KMS-11 (cell line): ENCODE data around the gene TMEM131L.

ENCODE experiments used
- H2AFZ ChIP-seq: fragments of 200-600 bp; sonication (generic); 2 replicates; pipeline ENCODE4 v1.6.1; 2016; ENCODE audit warnings: antibody characterized with exemption, mixed run types, low read depth
- H3K27ac ChIP-seq: fragments of 200-600 bp; sonication (generic); 2 replicates; pipeline ENCODE4 v1.6.1; 2016; ENCODE audit warnings: mild to moderate bottlenecking, mixed run types
- H3K27me3 ChIP-seq: fragments of 200-600 bp; sonication (generic); 2 replicates; pipeline ENCODE4 v1.6.1; 2017; ENCODE audit warnings: mild to moderate bottlenecking, low read depth, mixed run types, moderate library complexity; ENCODE audit not compliant: insufficient read depth
- H3K36me3 ChIP-seq: fragments of 200-600 bp; sonication (generic); 2 replicates; pipeline ENCODE4 v1.6.1; 2017; ENCODE audit warnings: mild to moderate bottlenecking, mixed run types; ENCODE audit not compliant: insufficient read depth
- H3K4me1 ChIP-seq: fragments of 200-600 bp; sonication (generic); 2 replicates; pipeline ENCODE4 v1.6.1; 2016; ENCODE audit warnings: mild to moderate bottlenecking, low read depth, mixed run types; ENCODE audit not compliant: poor library complexity, severe bottlenecking
- H3K4me2 ChIP-seq: fragments of 200-600 bp; sonication (generic); 2 replicates; pipeline ENCODE4 v1.7.0; 2016; ENCODE audit warnings: mild to moderate bottlenecking, mixed run types
- H3K4me3 ChIP-seq: fragments of 200-600 bp; sonication (generic); IDR thresholded peaks from 2 replicates; pipeline ENCODE4 v1.6.1; 2017; ENCODE audit warnings: low read depth, low read length, mixed read lengths; ENCODE audit not compliant: insufficient read depth
- H3K79me2 ChIP-seq: fragments of 200-600 bp; sonication (generic); 2 replicates; pipeline ENCODE4 v1.6.1; 2016; ENCODE audit warnings: low read depth, mixed run types; ENCODE audit not compliant: insufficient read depth
- H3K9ac ChIP-seq: fragments of 200-600 bp; sonication (generic); 2 replicates; pipeline ENCODE4 v1.6.1; 2016; ENCODE audit warnings: mild to moderate bottlenecking, mixed run types
- H4K20me1 ChIP-seq: fragments of 200-600 bp; sonication (generic); 2 replicates; pipeline ENCODE4 v1.6.1; 2016; ENCODE audit warnings: mild to moderate bottlenecking, mixed run types; ENCODE audit not compliant: insufficient read depth
- TF ChIP-seq, protein P1 (sequence below): fragments of 200-600 bp; sonication (generic); conservative IDR thresholded peaks from 2 replicates; pipeline ENCODE4 v1.6.1; 2017; ENCODE audit warnings: low read depth, mild to moderate bottlenecking, antibody characterized with exemption, low read length, moderate library complexity, mixed read lengths

The TMEM131L gene

DNA sequence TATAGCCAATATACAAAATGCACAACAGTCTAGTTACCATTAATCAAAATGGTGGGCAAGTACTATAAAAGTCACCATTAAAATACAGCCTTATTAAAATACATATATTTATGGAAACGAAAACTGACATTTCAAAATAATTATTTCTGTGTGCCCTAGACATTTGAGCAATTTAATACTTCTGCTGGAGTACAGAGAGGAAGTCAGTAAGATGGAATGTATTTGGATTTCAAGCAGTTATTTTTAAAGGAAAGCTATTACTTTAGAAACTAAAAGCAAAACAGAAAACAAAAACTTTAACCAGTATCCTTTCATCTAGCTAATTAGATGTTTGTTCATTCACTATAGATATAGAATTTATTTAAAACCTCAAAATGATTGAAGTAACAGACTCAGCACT lies 180.1 kb downstream of the TMEM131L start:
- Histone ChIP-seq H2AFZ (no peak overlapping the region), H3K4me3 (no peak overlapping the region), H3K4me2 (no peak overlapping the region), H3K9ac (no peak overlapping the region), H3K79me2 (no peaks in the 10 kb centered on the region), H3K27me3 (no peaks in the 10 kb centered on the region), H3K4me1 (peaks cover 6% of the 10 kb centered on the region), H3K27ac (no peak overlapping the region), H3K36me3 (no peaks in the 10 kb centered on the region), H4K20me1 (no peaks in the 10 kb centered on the region)
- TF ChIP-seq, protein P1, sequence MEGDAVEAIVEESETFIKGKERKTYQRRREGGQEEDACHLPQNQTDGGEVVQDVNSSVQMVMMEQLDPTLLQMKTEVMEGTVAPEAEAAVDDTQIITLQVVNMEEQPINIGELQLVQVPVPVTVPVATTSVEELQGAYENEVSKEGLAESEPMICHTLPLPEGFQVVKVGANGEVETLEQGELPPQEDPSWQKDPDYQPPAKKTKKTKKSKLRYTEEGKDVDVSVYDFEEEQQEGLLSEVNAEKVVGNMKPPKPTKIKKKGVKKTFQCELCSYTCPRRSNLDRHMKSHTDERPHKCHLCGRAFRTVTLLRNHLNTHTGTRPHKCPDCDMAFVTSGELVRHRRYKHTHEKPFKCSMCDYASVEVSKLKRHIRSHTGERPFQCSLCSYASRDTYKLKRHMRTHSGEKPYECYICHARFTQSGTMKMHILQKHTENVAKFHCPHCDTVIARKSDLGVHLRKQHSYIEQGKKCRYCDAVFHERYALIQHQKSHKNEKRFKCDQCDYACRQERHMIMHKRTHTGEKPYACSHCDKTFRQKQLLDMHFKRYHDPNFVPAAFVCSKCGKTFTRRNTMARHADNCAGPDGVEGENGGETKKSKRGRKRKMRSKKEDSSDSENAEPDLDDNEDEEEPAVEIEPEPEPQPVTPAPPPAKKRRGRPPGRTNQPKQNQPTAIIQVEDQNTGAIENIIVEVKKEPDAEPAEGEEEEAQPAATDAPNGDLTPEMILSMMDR = no peak

DNA sequence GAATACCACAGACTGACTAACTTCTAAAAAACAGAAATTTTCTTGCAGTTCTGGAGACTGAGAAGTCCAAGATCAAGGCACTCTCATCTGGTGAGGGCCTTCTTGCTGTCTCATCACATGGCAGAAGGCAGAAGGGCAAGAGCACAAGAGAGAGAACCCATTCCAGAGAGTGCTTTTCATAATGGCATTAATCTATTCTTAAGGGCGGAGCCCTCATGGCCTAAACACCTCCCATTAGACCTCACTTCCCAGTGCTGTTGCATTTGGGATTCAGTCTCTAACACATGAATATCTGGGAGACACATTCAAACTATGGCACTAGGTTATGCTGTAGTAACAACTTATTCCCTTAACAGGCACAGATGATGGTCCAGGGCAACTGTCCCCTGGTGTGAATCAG lies 180.8 kb downstream of the TMEM131L start:
- Histone ChIP-seq H2AFZ (no peak overlapping the region), H3K4me3 (no peak overlapping the region), H4K20me1 (no peaks in the 10 kb centered on the region), H3K9ac (no peak overlapping the region), H3K27ac (no peak overlapping the region), H3K4me2 (no peak overlapping the region), H3K36me3 (no peaks in the 10 kb centered on the region), H3K4me1 (peaks cover 6% of the 10 kb centered on the region), H3K79me2 (no peaks in the 10 kb centered on the region), H3K27me3 (no peaks in the 10 kb centered on the region)
- TF ChIP-seq, protein P1 = no peak

DNA sequence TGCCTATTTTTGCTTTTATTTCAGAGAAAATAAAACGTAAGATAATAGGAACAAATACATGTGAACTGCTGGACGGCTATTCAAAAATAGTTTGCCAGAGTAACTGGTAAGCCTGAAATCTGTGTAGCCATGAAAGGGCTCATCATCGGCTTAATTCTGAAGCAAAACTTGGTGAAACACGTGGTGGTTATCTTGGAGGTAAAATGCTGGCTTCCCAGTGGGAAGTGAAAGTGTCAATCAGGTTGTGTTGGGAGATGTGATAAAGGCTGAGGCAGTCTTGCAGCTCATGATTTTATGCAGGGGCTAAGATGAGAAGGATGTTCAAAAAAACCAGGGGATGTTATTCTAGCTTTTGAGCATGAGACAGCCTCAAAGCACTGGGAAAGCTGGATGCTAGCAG lies 181.8 kb downstream of the TMEM131L start:
- Histone ChIP-seq H3K27ac (no peak overlapping the region), H3K4me1 (peaks cover 6% of the 10 kb centered on the region), H4K20me1 (no peaks in the 10 kb centered on the region), H3K9ac (no peak overlapping the region), H3K27me3 (no peaks in the 10 kb centered on the region), H2AFZ (no peak overlapping the region), H3K79me2 (no peaks in the 10 kb centered on the region), H3K36me3 (no peaks in the 10 kb centered on the region), H3K4me2 (no peak overlapping the region), H3K4me3 (no peak overlapping the region)
- TF ChIP-seq, protein P1 = no peak

DNA sequence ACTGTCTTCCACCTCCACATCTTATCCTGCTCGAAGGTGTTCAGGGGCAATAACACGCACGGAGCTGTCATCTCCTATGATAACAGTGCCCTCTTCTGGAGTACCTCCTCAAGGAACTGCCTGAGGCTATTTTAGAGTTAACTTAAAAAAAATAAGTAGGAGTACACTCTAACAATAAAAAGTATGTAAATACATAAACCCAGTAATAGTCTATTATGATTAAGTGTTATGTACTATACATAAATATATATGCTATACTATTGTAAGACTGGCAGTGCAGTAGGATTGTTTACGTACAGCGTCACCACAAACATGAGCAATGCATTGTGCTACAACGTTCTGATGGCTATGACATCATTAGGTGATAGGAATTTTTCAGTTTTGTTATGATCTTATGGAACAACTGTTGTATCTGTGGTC lies 183.4 kb downstream of the TMEM131L start:
- TF ChIP-seq, protein P1 = no peak; the same call in 1 of the 2 replicates
- H3K9ac ChIP-seq = no peak overlapping the region
- H3K36me3 ChIP-seq = no peaks in the 10 kb centered on the region
- no peak overlapping the region for H2AFZ ChIP-seq
- H3K27ac ChIP-seq = no peak overlapping the region
- no peaks in the 10 kb centered on the region for H3K4me1 ChIP-seq
- no peaks in the 10 kb centered on the region for H3K79me2 ChIP-seq
- H3K4me2 ChIP-seq = no peak overlapping the region
- no peaks in the 10 kb centered on the region for H3K27me3 ChIP-seq
- no peaks in the 10 kb centered on the region for H4K20me1 ChIP-seq
- H3K4me3 ChIP-seq = no peak overlapping the region
